CD4-positive, alpha-beta memory T cell (primary cell): ENCODE data around the gene NDUFAF5. TPM values are rescaled to one million over a fixed set of nuclear protein-coding genes. Genes with fewer than 3 reads are reported as not detected.

Experiments used
- CTCF ChIA-PET: fragments of 350-600 bp; sonication (Branson Sonifier 250); formaldehyde crosslinking; loops from one replicate; lab custom pipeline; 2021; ENCODE audit warnings: inconsistent platforms; ENCODE audit not compliant: partially characterized antibody; lab: Charles Lee
- POLR2A ChIA-PET: fragments of 350-600 bp; sonication (Branson Sonifier 250); formaldehyde crosslinking; loops from one replicate; lab custom pipeline; 2021; ENCODE audit not compliant: partially characterized antibody; lab: Charles Lee
- DNase-seq, 5 donors: peaks; one replicate each; pipeline versions ENCODE4 v3.0.0 to v3.0.0-alpha.2; 2020 to 2022; ENCODE audit warnings: mixed read lengths in 1 of 5
- H3K27ac ChIP-seq: one replicate; pipeline ENCODE4 v1.7.0; 2013; ENCODE audit warnings: low read depth, low read length
- H3K27me3 ChIP-seq: 2 replicates; pipeline ENCODE4 v1.7.0; 2013; ENCODE audit warnings: mild to moderate bottlenecking, low read length, moderate library complexity; ENCODE audit not compliant: insufficient read depth
- H3K36me3 ChIP-seq: 2 replicates; pipeline ENCODE4 v1.7.0; 2013; ENCODE audit warnings: mild to moderate bottlenecking, low read length, moderate library complexity; ENCODE audit not compliant: insufficient read depth
- H3K4me1 ChIP-seq: 2 replicates; pipeline ENCODE4 v1.7.0; 2013; ENCODE audit warnings: mild to moderate bottlenecking, low read length, moderate library complexity; ENCODE audit not compliant: insufficient read depth
- H3K4me3 ChIP-seq, 2 donors: one replicate each; pipeline ENCODE4 v1.7.0; 2013; ENCODE audit warnings: low read length in 2 of 2, mild to moderate bottlenecking in 1 of 2
- H3K9me3 ChIP-seq, 2 donors: one replicate each; pipeline ENCODE4 v1.7.0; 2013; ENCODE audit warnings: low read length in 2 of 2, control low read depth in 1 of 2; ENCODE audit not compliant: control insufficient read depth in 1 of 2
- H3K27ac Mint-ChIP-seq, 7 donors: one replicate each; pipeline ENCODE4 v1.8.0; 2020 to 2021; ENCODE audit warnings: mixed read lengths in 7 of 7, mild to moderate bottlenecking in 6 of 7, inconsistent platforms in 3 of 7, moderate library complexity in 3 of 7
- H3K27me3 Mint-ChIP-seq, 2 donors: one replicate each; pipeline ENCODE4 v1.8.0; 2020 to 2021; ENCODE audit warnings: mixed read lengths in 2 of 2
- H3K36me3 Mint-ChIP-seq, 2 donors: one replicate each; pipeline ENCODE4 v1.8.0; 2020 to 2021; ENCODE audit warnings: mixed read lengths in 2 of 2, inconsistent platforms in 1 of 2, mild to moderate bottlenecking in 1 of 2
- H3K4me1 Mint-ChIP-seq, 4 donors: one replicate each; pipeline ENCODE4 v1.8.0; 2020 to 2021; ENCODE audit warnings: mixed read lengths in 4 of 4, mild to moderate bottlenecking in 1 of 4
- H3K4me3 Mint-ChIP-seq, 8 donors: one replicate each; pipeline ENCODE4 v1.8.0; 2020 to 2021; ENCODE audit warnings: mixed read lengths in 8 of 8, mild to moderate bottlenecking in 7 of 8, moderate library complexity in 6 of 8, inconsistent platforms in 3 of 8
- H3K9me3 Mint-ChIP-seq, 8 donors: one replicate each; pipeline ENCODE4 v1.8.0; 2020 to 2021; ENCODE audit warnings: mixed read lengths in 8 of 8, mild to moderate bottlenecking in 5 of 8, inconsistent platforms in 3 of 8, moderate library complexity in 1 of 8
- intact Hi-C: fragments of 100-400 bp; cut with micrococcal nuclease; formaldehyde crosslinking; loops from one replicate; pipeline ENCODE4 v1.15.1; 2023
- polyA plus RNA-seq, 2 donors: library from polyadenylated mRNA; unstranded; fragments of 300-500 nt; fragmentation: Illumina TruSeq; gene quantifications; one replicate each; pipeline ENCODE4 v1.2.3, GENCODE V29; 2021
- total RNA-seq, 2 experiments: library from RNA; stranded (reverse); gene quantifications; one replicate each; pipeline ENCODE4 v1.2.3, GENCODE V29; 2021

The NDUFAF5 gene
- total and polyA plus RNA-seq, 4 experiments from 2014 or later: 4.0 to 26.8 (median 16.6) TPM

- Histone ChIP-seq H3K4me1 (no peaks in the 10 kb centered on the region), H3K9me3 (no peaks in the 10 kb centered on the region), H3K4me3 (no peak overlapping the region), H3K27me3 (no peaks in the 10 kb centered on the region), H3K27ac (no peak overlapping the region), H3K36me3 (no peaks in the 10 kb centered on the region)
- POLR2A ChIA-PET: no interaction called here
- CTCF ChIA-PET: no interaction called here
- Mint-ChIP-seq H3K9me3 (no peaks in the 10 kb centered on the region), H3K27me3 (peaks cover 3 to 15% of the 10 kb centered on the region in 2 donors), H3K27ac (no peak overlapping the region), H3K4me3 (no peak overlapping the region), H3K4me1 (no peaks in the 10 kb centered on the region), H3K36me3 (no peaks in the 10 kb centered on the region)
- intact Hi-C loops: no loop called here
- no peak for DNase-seq
These were observed 54.7 kb downstream of the NDUFAF5 start for GRCh38 chr20:13839421-13840092.

- H3K27ac ChIP-seq: no peak overlapping the region
- H3K9me3 ChIP-seq: no peaks in the 10 kb centered on the region
- ChIA-PET CTCF (no interaction called here), POLR2A (no interaction called here)
- Mint-ChIP-seq H3K4me1 (no peaks in the 10 kb centered on the region), H3K9me3 (no peaks in the 10 kb centered on the region), H3K36me3 (no peaks in the 10 kb centered on the region), H3K27me3 (peaks cover 3 to 15% of the 10 kb centered on the region in 2 donors), H3K4me3 (no peak overlapping the region), H3K27ac (no peak overlapping the region)
- H3K4me3 ChIP-seq: no peak overlapping the region
- no peak for DNase-seq
- H3K4me1 ChIP-seq: no peaks in the 10 kb centered on the region
- no peaks in the 10 kb centered on the region for H3K36me3 ChIP-seq
- no peaks in the 10 kb centered on the region for H3K27me3 ChIP-seq
- intact Hi-C loops: no loop called here
These were observed 55.3 kb downstream of the NDUFAF5 start for GRCh38 chr20:13840093-13840465.

- no peak for DNase-seq
- POLR2A ChIA-PET: no interaction called here
- H3K4me1 ChIP-seq: no peaks in the 10 kb centered on the region
- CTCF ChIA-PET: no interaction called here
- H3K27ac Mint-ChIP-seq: no peak overlapping the region
- intact Hi-C loops: no loop called here
- no peaks in the 10 kb centered on the region for H3K27me3 ChIP-seq
- no peaks in the 10 kb centered on the region for H3K36me3 Mint-ChIP-seq
- no peaks in the 10 kb centered on the region for H3K4me1 Mint-ChIP-seq
- H3K9me3 ChIP-seq: no peaks in the 10 kb centered on the region
- no peak overlapping the region for H3K4me3 Mint-ChIP-seq
- H3K27ac ChIP-seq: no peak overlapping the region
- no peaks in the 10 kb centered on the region for H3K36me3 ChIP-seq
- peaks cover 0 to 15% of the 10 kb centered on the region in 2 donors for H3K27me3 Mint-ChIP-seq
- H3K9me3 Mint-ChIP-seq: no peaks in the 10 kb centered on the region
- no peak overlapping the region for H3K4me3 ChIP-seq
These were observed 56.4 kb downstream of the NDUFAF5 start for GRCh38 chr20:13841206-13841605.

- POLR2A ChIA-PET: no interaction called here
- Histone ChIP-seq H3K27me3 (no peaks in the 10 kb centered on the region), H3K4me3 (no peak overlapping the region), H3K4me1 (no peaks in the 10 kb centered on the region), H3K27ac (no peak overlapping the region), H3K36me3 (no peaks in the 10 kb centered on the region), H3K9me3 (no peaks in the 10 kb centered on the region)
- no peak overlapping the region for H3K4me3 Mint-ChIP-seq
- H3K36me3 Mint-ChIP-seq: no peaks in the 10 kb centered on the region
- CTCF ChIA-PET: no interaction called here
- H3K9me3 Mint-ChIP-seq: no peaks in the 10 kb centered on the region
- H3K27ac Mint-ChIP-seq: no peak overlapping the region
- no peaks in the 10 kb centered on the region for H3K4me1 Mint-ChIP-seq
- intact Hi-C loops: no loop called here
- H3K27me3 Mint-ChIP-seq: peaks cover 0 to 9% of the 10 kb centered on the region in 2 donors
- no peak for DNase-seq
These were observed 59.5 kb downstream of the NDUFAF5 start for GRCh38 chr20:13844296-13844695.

GRCh38 chr20:13851279-13851678 lies 66.5 kb downstream of the NDUFAF5 start:
- intact Hi-C loops: no loop called here
- CTCF ChIA-PET: no interaction called here
- Mint-ChIP-seq H3K4me3 (no peak overlapping the region), H3K9me3 (no peaks in the 10 kb centered on the region), H3K27me3 (peaks cover 4 to 6% of the 10 kb centered on the region in 2 donors), H3K36me3 (no peaks in the 10 kb centered on the region), H3K4me1 (no peaks in the 10 kb centered on the region), H3K27ac (no peak overlapping the region)
- no peak overlapping the region for H3K4me3 ChIP-seq
- H3K36me3 ChIP-seq: no peaks in the 10 kb centered on the region
- no peak for DNase-seq
- POLR2A ChIA-PET: no interaction called here
- H3K27me3 ChIP-seq: no peaks in the 10 kb centered on the region
- no peaks in the 10 kb centered on the region for H3K4me1 ChIP-seq
- H3K9me3 ChIP-seq: no peaks in the 10 kb centered on the region
- H3K27ac ChIP-seq: no peak overlapping the region

- H3K27ac ChIP-seq: no peak overlapping the region
- Mint-ChIP-seq H3K36me3 (no peaks in the 10 kb centered on the region), H3K27me3 (peaks cover 0 to 6% of the 10 kb centered on the region in 2 donors), H3K27ac (no peak overlapping the region), H3K9me3 (no peaks in the 10 kb centered on the region), H3K4me3 (no peak overlapping the region), H3K4me1 (no peaks in the 10 kb centered on the region)
- H3K36me3 ChIP-seq: no peaks in the 10 kb centered on the region
- ChIA-PET POLR2A (no interaction called here), CTCF (no interaction called here)
- no peak for DNase-seq
- no peaks in the 10 kb centered on the region for H3K27me3 ChIP-seq
- H3K4me1 ChIP-seq: no peaks in the 10 kb centered on the region
- H3K4me3 ChIP-seq: no peak overlapping the region
- H3K9me3 ChIP-seq: no peaks in the 10 kb centered on the region
- intact Hi-C loops: no loop called here
These were observed 67.5 kb downstream of the NDUFAF5 start for GRCh38 chr20:13852306-13852705.

GRCh38 chr20:13855613-13856012 lies 70.8 kb downstream of the NDUFAF5 start:
- intact Hi-C loops: no loop called here
- CTCF ChIA-PET: no interaction called here
- H3K36me3 Mint-ChIP-seq: no peaks in the 10 kb centered on the region
- no peaks in the 10 kb centered on the region for H3K9me3 ChIP-seq
- no peaks in the 10 kb centered on the region for H3K4me1 ChIP-seq
- peaks cover 0 to 3% (median 0%) of the 10 kb centered on the region in 8 donors for H3K9me3 Mint-ChIP-seq
- H3K36me3 ChIP-seq: no peaks in the 10 kb centered on the region
- H3K4me3 Mint-ChIP-seq: no peak overlapping the region
- no peaks in the 10 kb centered on the region for H3K4me1 Mint-ChIP-seq
- no peak overlapping the region for H3K27ac ChIP-seq
- POLR2A ChIA-PET: no interaction called here
- DNase-seq: no peak
- H3K27me3 ChIP-seq: no peaks in the 10 kb centered on the region
- H3K4me3 ChIP-seq: no peak overlapping the region
- H3K27me3 Mint-ChIP-seq: peaks cover 1 to 6% of the 10 kb centered on the region in 2 donors
- no peak overlapping the region for H3K27ac Mint-ChIP-seq
